Stomach smooth muscle (tissue), 2 donors: ENCODE data around the gene ROBO1.

Experiments
- H3K27ac ChIP-seq: one replicate; pipeline ENCODE4 v1.7.0; 2013; ENCODE audit warnings: mild to moderate bottlenecking, low read length, inconsistent platforms
- H3K27me3 ChIP-seq, 2 donors: one replicate each; pipeline ENCODE4 v1.7.0; 2013; ENCODE audit warnings: low read length in 2 of 2; ENCODE audit not compliant: insufficient read depth in 2 of 2, control insufficient read depth in 1 of 2
- H3K36me3 ChIP-seq, 2 donors: one replicate each; pipeline ENCODE4 v1.7.0; 2013; ENCODE audit warnings: low read length in 2 of 2; ENCODE audit not compliant: control insufficient read depth in 2 of 2, insufficient read depth in 2 of 2
- H3K4me1 ChIP-seq: one replicate; pipeline ENCODE4 v1.7.0; 2013; ENCODE audit warnings: low read length; ENCODE audit not compliant: control insufficient read depth, insufficient read depth
- H3K4me3 ChIP-seq, 2 donors: one replicate each; pipeline ENCODE4 v1.7.0; 2013; ENCODE audit warnings: low read length in 2 of 2
- H3K9ac ChIP-seq, 2 donors: one replicate each; pipeline ENCODE4 v1.7.0; 2013; ENCODE audit warnings: low read length in 2 of 2, mild to moderate bottlenecking in 1 of 2
- H3K9me3 ChIP-seq, 2 donors: one replicate each; pipeline ENCODE4 v1.7.0; 2013; ENCODE audit warnings: low read length in 2 of 2; ENCODE audit not compliant: control insufficient read depth in 2 of 2
- donor health status: healthy.
- donor health status: Pancreatic carcinoma.

The ROBO1 gene

DNA sequence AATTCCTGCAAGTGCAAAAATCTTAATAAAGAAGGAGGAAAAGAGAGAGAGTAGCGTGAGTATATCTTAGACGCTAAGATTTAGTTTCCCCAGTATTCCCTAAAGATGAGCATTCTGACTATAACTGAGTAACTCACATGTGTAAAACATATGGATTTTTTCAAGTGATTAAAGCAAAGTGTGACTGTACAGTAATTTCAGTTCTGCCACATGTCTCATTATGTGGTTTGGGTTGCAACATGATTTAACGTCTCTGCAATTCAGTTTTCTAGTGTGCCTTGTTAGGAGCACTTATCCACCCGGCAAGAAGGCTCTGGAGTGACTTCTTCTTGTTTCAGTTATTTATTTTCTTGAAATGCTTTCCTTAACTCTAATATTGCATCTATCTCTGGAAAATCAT lies 514.1 kb downstream of the ROBO1 start:
- Histone ChIP-seq H3K4me3 (no peak overlapping the region), H3K27me3 (no peaks in the 10 kb centered on the region), H3K27ac (no peak overlapping the region), H3K4me1 (no peaks in the 10 kb centered on the region), H3K9me3 (no peaks in the 10 kb centered on the region), H3K36me3 (no peaks in the 10 kb centered on the region), H3K9ac (no peak overlapping the region)

DNA sequence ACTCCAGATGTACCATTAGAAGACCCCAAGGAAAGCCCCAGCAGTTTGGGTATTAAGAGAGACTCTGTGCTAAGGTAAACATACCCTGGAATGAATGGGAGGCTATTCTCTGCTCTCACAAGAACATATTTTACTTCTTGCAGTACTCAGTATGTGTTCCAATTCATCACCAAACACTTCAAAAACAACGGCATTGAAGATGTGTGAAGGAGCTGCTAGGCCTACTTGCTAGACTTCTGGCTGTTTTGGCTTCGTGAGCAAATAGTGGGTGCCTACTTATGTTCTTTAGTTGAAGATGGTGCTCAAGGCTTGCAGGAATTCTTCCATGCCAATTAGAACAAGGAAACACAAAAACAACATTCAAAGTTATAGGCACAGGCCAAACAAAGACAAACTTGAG lies 514.5 kb downstream of the ROBO1 start:
- no peak overlapping the region for H3K27ac ChIP-seq
- H3K36me3 ChIP-seq, result no peaks in the 10 kb centered on the region

DNA sequence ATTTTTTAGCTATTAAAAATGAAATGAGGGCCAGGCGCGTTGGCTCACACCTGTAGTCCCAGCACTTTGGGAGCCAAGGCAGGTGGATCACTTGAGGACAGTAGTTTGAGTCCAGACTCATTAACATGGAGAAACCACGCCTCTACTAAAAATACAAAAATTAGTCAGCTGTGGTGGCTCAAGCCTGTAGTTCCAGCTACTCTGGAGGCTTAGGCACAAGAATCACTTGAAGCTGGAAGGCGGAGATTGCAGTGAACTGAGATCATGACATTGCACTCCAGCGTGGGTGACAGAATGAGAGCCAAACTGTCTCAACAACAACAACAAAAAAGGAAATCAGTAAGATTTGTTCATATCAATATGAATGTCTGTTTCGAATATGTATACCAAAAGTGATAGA lies 517.1 kb downstream of the ROBO1 start:
- Histone ChIP-seq H3K36me3 (no peaks in the 10 kb centered on the region), H3K4me1 (no peaks in the 10 kb centered on the region), H3K9ac (no peak overlapping the region), H3K27me3 (no peaks in the 10 kb centered on the region), H3K27ac (no peak overlapping the region), H3K4me3 (no peak overlapping the region), H3K9me3 (no peaks in the 10 kb centered on the region)

More for the DNA sequence above, 514.5 kb downstream of the ROBO1 start:
- H3K27me3 ChIP-seq, result no peaks in the 10 kb centered on the region
- H3K9me3 ChIP-seq, result no peaks in the 10 kb centered on the region
- no peaks in the 10 kb centered on the region for H3K4me1 ChIP-seq
- no peak overlapping the region for H3K4me3 ChIP-seq
- H3K9ac ChIP-seq, result no peak overlapping the region

DNA sequence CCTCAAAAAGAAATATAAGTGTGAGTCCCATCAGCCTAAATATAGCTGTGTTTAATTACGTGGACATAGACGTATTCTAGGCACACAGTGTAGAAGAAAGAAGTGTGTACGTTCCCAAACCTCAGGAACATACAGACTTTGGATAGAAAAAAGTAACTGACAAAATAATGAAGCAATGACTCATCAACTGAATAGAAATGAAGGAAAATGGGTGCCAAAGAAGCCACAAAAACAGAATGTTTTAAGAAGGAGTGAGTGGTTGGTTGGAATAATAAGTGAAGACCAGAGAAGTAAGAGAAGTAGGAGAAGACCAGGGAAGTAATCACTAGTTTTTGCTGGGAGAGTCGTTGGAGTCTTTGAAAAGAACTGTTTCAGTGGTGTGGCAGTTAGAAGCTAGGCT lies 518.1 kb downstream of the ROBO1 start:
- Histone ChIP-seq H3K27me3 (no peaks in the 10 kb centered on the region), H3K4me3 (no peak overlapping the region), H3K9me3 (no peaks in the 10 kb centered on the region), H3K9ac (no peak overlapping the region), H3K4me1 (no peaks in the 10 kb centered on the region), H3K36me3 (no peaks in the 10 kb centered on the region), H3K27ac (no peak overlapping the region)

DNA sequence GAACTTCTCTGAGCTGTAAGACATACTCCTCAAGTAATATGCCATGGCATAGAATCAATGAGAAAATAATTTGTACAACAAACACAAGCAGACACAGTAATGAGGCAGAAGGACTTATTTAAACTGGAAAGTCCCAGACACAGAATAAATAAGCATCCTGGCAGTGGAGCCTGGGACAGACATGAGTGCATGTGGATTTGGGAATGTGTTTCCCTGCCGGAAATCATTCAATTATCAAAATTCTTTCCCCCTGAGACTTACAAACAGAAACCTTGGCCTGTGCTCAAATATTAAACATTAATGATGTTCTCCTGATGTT lies 520.1 kb downstream of the ROBO1 start:
- no peak overlapping the region for H3K27ac ChIP-seq
- H3K4me3 ChIP-seq, result peak overlapping the region in 1 of 2 donors; percentile 44
- H3K4me1 ChIP-seq, result no peaks in the 10 kb centered on the region
- no peak overlapping the region for H3K9ac ChIP-seq
- H3K36me3 ChIP-seq, result no peaks in the 10 kb centered on the region
- H3K27me3 ChIP-seq, result no peaks in the 10 kb centered on the region
- H3K9me3 ChIP-seq, result no peaks in the 10 kb centered on the region

DNA sequence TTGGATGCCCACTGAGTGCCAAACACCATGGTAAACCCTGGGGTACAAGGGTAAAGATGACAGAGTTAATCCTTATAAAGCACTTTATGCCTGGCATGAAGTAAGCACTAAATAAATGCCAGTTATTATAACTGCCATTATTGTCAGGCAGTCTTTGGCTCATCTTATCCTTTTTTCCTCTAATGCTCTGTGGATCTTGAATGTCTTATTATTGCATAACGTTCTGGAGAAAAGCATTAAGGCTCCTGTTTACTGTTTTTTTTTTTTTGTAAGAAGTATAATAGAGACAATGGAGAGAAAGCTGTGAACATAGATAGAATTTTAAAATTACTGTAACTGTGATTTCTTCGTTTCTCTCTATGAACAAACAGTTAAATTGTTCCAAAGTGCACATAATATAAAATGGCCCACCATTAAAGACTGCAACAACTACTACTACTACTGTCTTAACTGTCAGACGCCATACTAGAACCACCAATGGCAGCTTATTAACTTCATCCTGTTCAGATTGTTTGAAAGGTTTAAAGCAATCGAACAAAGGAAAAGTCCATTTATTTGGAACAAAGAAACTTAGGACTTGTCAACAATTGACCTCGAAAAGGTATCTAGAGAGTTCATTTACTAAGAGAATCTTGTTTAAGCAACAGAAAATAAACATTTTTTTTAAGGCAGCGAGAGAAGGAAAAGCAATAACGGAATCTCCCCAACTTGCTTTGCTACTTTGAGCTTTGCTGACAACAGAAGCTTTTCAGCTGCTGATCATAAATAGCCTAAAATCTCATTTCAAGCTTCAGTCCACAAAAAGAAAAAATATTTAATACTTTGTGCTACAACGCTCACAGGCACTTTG lies 520.7 kb downstream of the ROBO1 start:
- Histone ChIP-seq H3K27ac (no peak overlapping the region), H3K4me3 (peak overlapping the region in 1 of 2 donors; percentile 44), H3K27me3 (no peaks in the 10 kb centered on the region), H3K4me1 (no peaks in the 10 kb centered on the region), H3K36me3 (no peaks in the 10 kb centered on the region), H3K9me3 (peaks cover 0 to 4% of the 10 kb centered on the region in 2 donors), H3K9ac (no peak overlapping the region)

DNA sequence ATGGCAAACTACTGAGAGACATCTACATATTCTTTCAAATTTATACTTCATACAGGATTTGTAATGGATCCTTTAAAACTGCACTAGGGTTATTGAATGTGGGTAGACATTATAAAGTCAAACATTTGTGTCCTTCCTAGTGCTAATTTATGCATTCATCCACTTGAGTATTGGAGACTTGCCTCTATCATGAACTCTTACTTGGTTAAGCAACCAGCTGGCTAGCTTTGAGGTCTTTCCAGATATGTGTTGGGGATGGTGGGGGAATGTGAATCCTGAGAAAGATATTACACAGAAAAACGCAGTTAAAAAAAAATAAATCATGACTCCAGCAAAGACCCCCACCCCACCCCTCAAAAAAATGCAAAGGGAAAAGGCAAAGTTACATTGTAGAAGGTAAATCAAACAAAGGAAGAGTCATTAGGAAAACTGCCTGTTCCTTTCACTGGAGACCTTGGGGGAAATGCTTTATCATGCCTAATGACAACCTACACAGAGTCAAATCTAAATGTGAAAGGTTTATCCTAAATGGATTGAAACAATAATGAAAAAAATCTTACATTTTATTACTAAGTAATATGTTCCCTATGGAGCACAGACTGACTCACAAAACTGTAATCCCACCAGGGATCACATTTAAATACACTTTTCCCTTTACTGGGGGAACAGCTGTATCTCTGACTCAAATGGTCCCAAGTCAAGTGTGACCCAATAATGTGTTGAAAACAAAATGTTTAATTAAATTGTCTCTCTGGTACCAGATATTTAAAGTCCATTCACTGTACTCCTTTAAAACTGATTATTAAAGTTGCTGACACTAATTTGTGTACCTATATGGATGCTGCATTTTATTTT lies 522.3 kb downstream of the ROBO1 start:
- H3K4me1 ChIP-seq, result no peaks in the 10 kb centered on the region
- peaks cover 0 to 4% of the 10 kb centered on the region in 2 donors for H3K9me3 ChIP-seq
- H3K4me3 ChIP-seq, result no peak overlapping the region
- no peak overlapping the region for H3K27ac ChIP-seq
- H3K9ac ChIP-seq, result no peak overlapping the region
- no peaks in the 10 kb centered on the region for H3K36me3 ChIP-seq
- H3K27me3 ChIP-seq, result no peaks in the 10 kb centered on the region

DNA sequence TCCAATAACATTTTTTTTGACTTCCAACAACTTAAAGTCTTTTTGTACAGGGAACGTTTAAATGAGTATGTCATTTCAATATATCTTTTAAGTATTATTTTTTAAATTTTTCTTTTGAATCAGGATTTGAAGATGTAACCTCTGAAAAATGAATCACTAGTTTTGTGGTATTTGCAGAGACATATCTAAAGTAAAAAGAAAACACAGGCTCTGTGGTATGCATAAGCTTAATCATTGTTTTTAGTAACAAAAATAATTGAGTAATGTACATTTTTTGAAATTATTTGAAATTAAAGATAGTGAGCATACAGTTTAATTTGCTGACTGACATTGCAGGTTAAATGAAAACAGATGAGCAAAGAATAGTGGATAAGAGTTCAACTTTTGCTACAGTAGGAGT lies 531.3 kb downstream of the ROBO1 start:
- no peak overlapping the region for H3K9ac ChIP-seq
- no peaks in the 10 kb centered on the region for H3K4me1 ChIP-seq
- no peak overlapping the region for H3K27ac ChIP-seq
- H3K4me3 ChIP-seq, result no peak overlapping the region
- no peaks in the 10 kb centered on the region for H3K36me3 ChIP-seq
- H3K9me3 ChIP-seq, result no peaks in the 10 kb centered on the region
- H3K27me3 ChIP-seq, result no peaks in the 10 kb centered on the region

DNA sequence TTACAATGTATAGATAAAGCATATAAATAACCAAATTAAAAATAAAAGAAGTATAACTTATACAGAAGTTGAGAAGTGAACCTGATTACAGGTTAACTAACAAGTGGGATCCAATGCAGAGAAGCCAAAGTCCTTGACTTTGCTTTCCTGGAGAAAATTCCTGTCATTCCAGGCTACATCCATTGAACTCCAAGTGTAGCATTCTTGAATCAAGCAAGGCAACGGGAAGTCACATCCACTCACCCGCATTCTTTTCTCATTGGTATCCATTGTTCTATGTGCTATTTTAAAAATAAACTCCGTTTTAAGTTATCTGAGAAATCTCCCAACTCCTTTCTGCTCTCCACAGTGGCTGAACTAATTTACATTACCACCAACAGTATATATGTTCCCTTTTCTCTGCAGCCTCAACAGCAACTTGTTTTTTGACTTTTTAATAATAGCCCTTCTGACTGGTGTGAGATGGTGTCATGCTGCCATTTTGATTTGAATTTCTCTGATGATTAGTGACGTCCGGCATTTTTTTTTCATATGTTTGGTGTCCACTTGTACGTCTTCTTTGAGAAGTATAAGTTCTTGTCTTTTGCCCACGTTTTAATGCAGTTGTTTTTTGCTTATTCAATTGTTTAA lies 534.3 kb downstream of the ROBO1 start:
- no peaks in the 10 kb centered on the region for H3K9me3 ChIP-seq
- H3K27ac ChIP-seq, result no peak overlapping the region

DNA sequence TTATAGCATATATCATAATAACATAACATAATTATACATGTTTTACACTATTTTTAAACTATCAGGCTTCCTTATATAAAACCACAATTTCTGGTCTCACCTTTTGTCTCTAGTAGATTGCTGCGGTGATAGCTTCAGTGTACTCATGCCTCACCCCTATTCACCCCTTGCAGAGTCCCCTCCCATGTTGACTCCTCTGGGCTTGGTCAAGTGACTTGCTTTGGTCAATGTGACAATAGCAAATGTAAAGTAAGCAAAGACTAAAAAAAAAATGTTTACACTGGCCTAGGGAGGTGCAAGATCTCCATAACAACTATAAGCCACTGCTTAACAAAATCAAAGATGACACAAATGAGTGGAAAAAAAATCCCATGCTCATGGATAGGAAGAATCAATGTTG lies 537.5 kb downstream of the ROBO1 start:
- Histone ChIP-seq H3K36me3 (no peaks in the 10 kb centered on the region), H3K27me3 (no peaks in the 10 kb centered on the region), H3K4me3 (no peak overlapping the region), H3K27ac (no peak overlapping the region), H3K9me3 (no peaks in the 10 kb centered on the region), H3K9ac (no peak overlapping the region), H3K4me1 (no peaks in the 10 kb centered on the region)

More for the DNA sequence above, 534.3 kb downstream of the ROBO1 start:
- Histone ChIP-seq H3K36me3 (no peaks in the 10 kb centered on the region), H3K27me3 (no peaks in the 10 kb centered on the region), H3K4me3 (no peak overlapping the region), H3K4me1 (no peaks in the 10 kb centered on the region), H3K9ac (no peak overlapping the region)
